Liver (tissue), 9 donors: ENCODE data around the gene CDKL1. TPM values are rescaled to one million over a fixed set of nuclear protein-coding genes. Genes with fewer than 3 reads are reported as not detected.

Source experiments
- DNase-seq: peaks from one replicate; pipeline ENCODE4 v3.0.0-alpha.2; 2017; ENCODE audit warnings: low spot score
- H3K27ac ChIP-seq, 2 donors: one replicate each; pipeline ENCODE4 v1.7.0; 2013; ENCODE audit warnings: inconsistent platforms in 2 of 2, low read length in 2 of 2, control low read depth in 1 of 2, low read depth in 1 of 2, mild to moderate bottlenecking in 1 of 2
- H3K27me3 ChIP-seq, 4 donors: one replicate each; pipeline versions ENCODE4 v1.6.1 to v1.7.0; 2013; ENCODE audit warnings: low read length in 3 of 4, inconsistent platforms in 1 of 4, mild to moderate bottlenecking in 1 of 4, moderate library complexity in 1 of 4; ENCODE audit not compliant: control insufficient read depth in 4 of 4, insufficient read depth in 4 of 4
- H3K36me3 ChIP-seq, 4 donors: one replicate each; pipeline versions ENCODE4 v1.6.1 to v1.7.0; 2013; ENCODE audit warnings: low read length in 3 of 4, mild to moderate bottlenecking in 3 of 4, low read depth in 1 of 4, moderate library complexity in 1 of 4; ENCODE audit not compliant: control insufficient read depth in 4 of 4, insufficient read depth in 3 of 4
- H3K4me1 ChIP-seq, 4 donors: one replicate each; pipeline versions ENCODE4 v1.6.1 to v1.7.0; 2013; ENCODE audit warnings: low read length in 3 of 4, mild to moderate bottlenecking in 3 of 4, moderate library complexity in 1 of 4; ENCODE audit not compliant: control insufficient read depth in 4 of 4, insufficient read depth in 4 of 4
- H3K4me3 ChIP-seq, 3 donors: one replicate each; pipeline versions ENCODE4 v1.6.1 to v1.7.0; 2013; ENCODE audit warnings: low read length in 3 of 3, control low read depth in 1 of 3, low read depth in 1 of 3, mild to moderate bottlenecking in 1 of 3
- H3K9ac ChIP-seq, 2 donors: one replicate each; pipeline ENCODE4 v1.7.0; 2013; ENCODE audit warnings: low read length in 2 of 2, mild to moderate bottlenecking in 2 of 2, moderate library complexity in 2 of 2, control low read depth in 1 of 2, low read depth in 1 of 2
- H3K9me3 ChIP-seq, 4 donors: one replicate each; pipeline versions ENCODE4 v1.6.1 to v1.7.0; 2013; ENCODE audit warnings: low read length in 3 of 4; ENCODE audit not compliant: control insufficient read depth in 4 of 4
- ATF3 ChIP-seq: IDR thresholded peaks from 2 replicates; pipeline ENCODE4 v1.6.1; 2016; ENCODE audit warnings: antibody characterized with exemption
- EGR1 ChIP-seq, 2 donors: IDR thresholded peaks; 2 replicates each; pipeline ENCODE4 v1.6.1; 2016 to 2018; ENCODE audit warnings: antibody characterized with exemption in 2 of 2, low read depth in 2 of 2
- FOXA1 ChIP-seq: IDR thresholded peaks from 2 replicates; pipeline ENCODE4 v1.6.1; 2016; ENCODE audit warnings: antibody characterized with exemption
- FOXA2 ChIP-seq: IDR thresholded peaks from 2 replicates; pipeline ENCODE4 v1.6.1; 2016; ENCODE audit warnings: antibody characterized with exemption
- GABPA ChIP-seq, 2 donors: IDR thresholded peaks in 1 of 2; conservative IDR thresholded peaks in 1 of 2; 2 replicates each; pipeline ENCODE4 v1.6.1; 2016; ENCODE audit warnings: antibody characterized with exemption in 2 of 2, mild to moderate bottlenecking in 1 of 2, moderate library complexity in 1 of 2
- HNF4A ChIP-seq, 2 donors: conservative IDR thresholded peaks; 2 replicates each; pipeline ENCODE4 v1.6.1; 2016; ENCODE audit warnings: antibody characterized with exemption in 2 of 2, mild to moderate bottlenecking in 2 of 2
- HNF4G ChIP-seq: IDR thresholded peaks from 2 replicates; pipeline ENCODE4 v1.6.1; 2016; ENCODE audit warnings: antibody characterized with exemption
- JUND ChIP-seq, 2 donors: IDR thresholded peaks; 2 replicates each; pipeline ENCODE4 v1.6.1; 2016; ENCODE audit warnings: antibody characterized with exemption in 2 of 2
- MAX ChIP-seq: IDR thresholded peaks from 2 replicates; pipeline ENCODE4 v1.6.1; 2016; ENCODE audit warnings: antibody characterized with exemption
- NR2F2 ChIP-seq: IDR thresholded peaks from 2 replicates; pipeline ENCODE4 v1.6.1; 2016; ENCODE audit warnings: antibody characterized with exemption
- RAD21 ChIP-seq, 2 donors: IDR thresholded peaks; 2 replicates each; pipeline ENCODE4 v1.6.1; 2016; ENCODE audit warnings: antibody characterized with exemption in 2 of 2, mild to moderate bottlenecking in 2 of 2
- REST ChIP-seq: IDR thresholded peaks from 2 replicates; pipeline ENCODE4 v1.6.1; 2016; ENCODE audit warnings: antibody characterized with exemption, mild to moderate bottlenecking
- RXRA ChIP-seq, 2 donors: IDR thresholded peaks; 2 replicates each; pipeline ENCODE4 v1.6.1; 2017 to 2018; ENCODE audit warnings: antibody characterized with exemption in 2 of 2, mild to moderate bottlenecking in 1 of 2
- SP1 ChIP-seq: IDR thresholded peaks from 2 replicates; pipeline ENCODE4 v1.6.1; 2018; ENCODE audit warnings: antibody characterized with exemption, mild to moderate bottlenecking
- YY1 ChIP-seq: IDR thresholded peaks from 2 replicates; pipeline ENCODE4 v1.6.1; 2016; ENCODE audit warnings: antibody characterized with exemption, mild to moderate bottlenecking
- ZBTB33 ChIP-seq: IDR thresholded peaks from 2 replicates; pipeline ENCODE4 v1.6.1; 2016; ENCODE audit warnings: antibody characterized with exemption
- WGBS: extraction: QIAGEN DNeasy Blood & Tissue Kit; methylation state at CpG from one replicate; pipeline ENCODE4 v1.1.7; 2013; 5-methylcytosine and 5-hydroxymethylcytosine counted together
- polyA plus RNA-seq, 2 donors: library from polyadenylated mRNA; stranded (reverse) in 1 of 2; unstranded in 1 of 2; fragments of 200-250 nt in 1 of 2; fragments of >200 nt in 1 of 2; fragmentation: Nextera tagmentation in 1 of 2; extraction: Ambion mirVana in 1 of 2; gene quantifications; one replicate each; pipeline versions ENCODE4 v1.2.1 to v1.2.3, GENCODE V29; 2013 to 2015
- total RNA-seq, 2 donors: library from RNA; depleted of rRNA; stranded (reverse); fragments of >200 nt; gene quantifications; one replicate each; pipeline ENCODE4 v1.2.3, GENCODE V29; 2014
- donor health status: healthy.
- donor health status: healthy.
- donor health status: healthy.
- donor health status: healthy.
- donor health status: healthy.

CDKL1 gene
- total and polyA plus RNA-seq, 4 donors: 1.1 to 6.8 (median 2.1) TPM

- TF ChIP-seq REST: no peak
- TF ChIP-seq FOXA2: no peak
- TF ChIP-seq RXRA (IDR thresholded peaks at IDR 0.05): no peak
- no peak for TF ChIP-seq EGR1 (IDR thresholded peaks at IDR 0.05; ENCODE audit: low read depth in 2 of 2)
- TF ChIP-seq SP1: no peak
- no peak for TF ChIP-seq HNF4A (conservative IDR thresholded peaks at IDR 0.05)
- TF ChIP-seq FOXA1: no peak
- no peak for TF ChIP-seq GABPA (IDR thresholded peaks at IDR 0.05 in 1 of 2, conservative IDR thresholded peaks at IDR 0.05 in 1 of 2)
- no peak for TF ChIP-seq MAX
Observed at GRCh38 chr14:50380455-50380854, 16.2 kb downstream of the CDKL1 start (continued).

GRCh38 chr14:50379563-50379962, 17.1 kb downstream of the CDKL1 start:
- no peak overlapping the region for H3K9ac ChIP-seq
- WGBS: 96% methylated on average over 2 of the region's 2 CpGs
- H3K27ac ChIP-seq: no peak overlapping the region
- TF ChIP-seq GABPA (IDR thresholded peaks at IDR 0.05 in 1 of 2, conservative IDR thresholded peaks at IDR 0.05 in 1 of 2) (no peak), HNF4G (no peak), HNF4A (conservative IDR thresholded peaks at IDR 0.05) (no peak), ZBTB33 (no peak), FOXA1 (no peak), JUND (IDR thresholded peaks at IDR 0.05) (no peak), FOXA2 (no peak), RAD21 (IDR thresholded peaks at IDR 0.05) (no peak), EGR1 (IDR thresholded peaks at IDR 0.05; ENCODE audit: low read depth in 2 of 2) (no peak), SP1 (no peak), RXRA (IDR thresholded peaks at IDR 0.05) (no peak), NR2F2 (no peak), ATF3 (no peak), REST (no peak), YY1 (no peak)
- H3K4me1 ChIP-seq: peaks cover 0 to 16% (median 5%) of the 10 kb centered on the region in 4 donors
- no peaks in the 10 kb centered on the region for H3K36me3 ChIP-seq
- no peak for DNase-seq
- H3K9me3 ChIP-seq: no peaks in the 10 kb centered on the region
- no peak overlapping the region for H3K4me3 ChIP-seq
- H3K27me3 ChIP-seq: no peaks in the 10 kb centered on the region
